Right atrium auricular region (tissue), 2 donors: ENCODE measurements around the gene ATP13A2. TPM values are rescaled to one million over a fixed set of nuclear protein-coding genes. Genes with fewer than 3 reads are reported as not detected.
A peak's percentile ranks its signal among the peaks of the same experiment; 100 is the strongest.

ENCODE experiments used
- DNase-seq: peaks from one replicate; pipeline ENCODE4 v3.0.0-alpha.2; 2019; ENCODE audit warnings: low spot score
- H3K27ac ChIP-seq, 2 donors: fragments of 200-600 bp; sonication (generic); 1 replicate in 1 of 2; 2 replicates in 1 of 2; pipeline ENCODE4 v1.5.1; 2016 to 2019
- H3K27me3 ChIP-seq, 2 donors: fragments of 200-600 bp; sonication (generic); one replicate each; pipeline versions ENCODE4 v1.5.1 to v1.6.0; 2017 to 2019
- H3K36me3 ChIP-seq: fragments of 200-600 bp; sonication (generic); one replicate; pipeline ENCODE4 v1.5.1; 2016
- H3K4me1 ChIP-seq, 2 donors: fragments of 200-600 bp; sonication (generic); one replicate each; pipeline versions ENCODE4 v1.5.1 to v1.6.0; 2017 to 2019
- H3K4me3 ChIP-seq, 2 donors: fragments of 200-600 bp; sonication (generic); 1 replicate in 1 of 2; 2 replicates in 1 of 2; pipeline ENCODE4 v1.5.1; 2017 to 2019; ENCODE audit warnings: mild to moderate bottlenecking in 1 of 2, moderate library complexity in 1 of 2
- H3K9me3 ChIP-seq, 2 donors: fragments of 200-600 bp; sonication (generic); one replicate each; pipeline ENCODE4 v1.5.1; 2019
- CTCF ChIP-seq, 2 donors: fragments of 200-600 bp; sonication (generic); IDR thresholded peaks; one replicate each; pipeline ENCODE4 v1.5.1; 2019; ENCODE audit warnings: antibody characterized with exemption in 2 of 2
- total RNA-seq, 2 donors: library from RNA; depleted of rRNA; stranded (reverse); fragments of >200 nt; gene quantifications; one replicate each; pipeline ENCODE4 v1.1.0, GENCODE V29; 2016

Gene ATP13A2
- total RNA-seq, 2 donors from 2014 or later = 13.6 to 24.2 TPM

DNA sequence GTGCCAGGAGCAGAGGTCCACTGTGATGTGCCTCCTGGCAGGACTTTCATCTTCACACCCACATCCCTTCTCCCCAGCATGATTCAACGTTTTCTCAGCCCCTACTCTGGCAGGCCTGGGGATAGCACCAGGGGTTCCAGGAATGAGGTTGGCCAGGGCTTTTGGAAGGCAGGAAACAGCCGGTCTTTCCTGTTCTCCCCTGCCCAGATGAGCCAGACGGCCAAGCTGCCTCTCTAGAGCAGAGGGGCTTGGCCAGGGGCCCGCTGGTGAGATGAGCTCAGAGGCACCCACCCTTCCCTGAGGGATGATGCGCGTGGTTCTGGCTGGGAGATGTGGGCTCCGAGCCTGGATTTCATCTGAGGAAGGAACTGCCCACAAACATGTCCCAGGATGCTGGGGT is 27.0 kb downstream of the ATP13A2 start:
- peak; percentile 83 for DNase-seq
- H3K4me1 ChIP-seq = peaks cover 0 to 20% of the 10 kb centered on the region in 2 donors
- no peak for TF ChIP-seq CTCF (IDR thresholded peaks at IDR 0.05)
- H3K4me3 ChIP-seq = no peak overlapping the region
- no peaks in the 10 kb centered on the region for H3K9me3 ChIP-seq
- H3K27ac ChIP-seq = peak overlapping the region; percentile 7 to 29
- peaks cover 26% of the 10 kb centered on the region for H3K36me3 ChIP-seq
- H3K27me3 ChIP-seq = no peaks in the 10 kb centered on the region

DNA sequence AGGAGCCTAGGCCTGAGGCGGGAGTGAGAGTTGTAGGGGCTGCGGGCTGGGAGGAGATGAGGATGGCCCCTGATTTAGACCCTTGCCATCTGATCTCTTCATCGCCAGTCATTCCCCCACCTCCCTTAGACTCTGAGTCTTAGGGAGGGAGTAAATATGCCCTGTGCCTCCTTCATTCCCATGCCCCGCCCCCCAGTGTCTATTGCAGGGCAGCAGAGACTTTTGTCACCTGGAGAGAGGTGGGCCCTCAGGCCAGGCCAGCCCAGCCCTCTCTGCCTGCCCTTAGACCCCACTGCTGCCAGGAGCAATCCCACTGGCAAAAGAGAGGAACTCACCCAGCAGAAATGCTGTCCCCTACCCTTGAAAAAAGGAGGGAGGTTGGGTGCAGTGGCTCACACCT is 28.1 kb downstream of the ATP13A2 start:
- Histone ChIP-seq H3K27me3 (no peaks in the 10 kb centered on the region), H3K27ac (no peak overlapping the region), H3K9me3 (no peaks in the 10 kb centered on the region), H3K4me3 (no peak overlapping the region), H3K36me3 (peaks cover 20% of the 10 kb centered on the region), H3K4me1 (peaks cover 0 to 30% of the 10 kb centered on the region in 2 donors)
- DNase-seq = no peak
- TF ChIP-seq CTCF (IDR thresholded peaks at IDR 0.05) = no peak

DNA sequence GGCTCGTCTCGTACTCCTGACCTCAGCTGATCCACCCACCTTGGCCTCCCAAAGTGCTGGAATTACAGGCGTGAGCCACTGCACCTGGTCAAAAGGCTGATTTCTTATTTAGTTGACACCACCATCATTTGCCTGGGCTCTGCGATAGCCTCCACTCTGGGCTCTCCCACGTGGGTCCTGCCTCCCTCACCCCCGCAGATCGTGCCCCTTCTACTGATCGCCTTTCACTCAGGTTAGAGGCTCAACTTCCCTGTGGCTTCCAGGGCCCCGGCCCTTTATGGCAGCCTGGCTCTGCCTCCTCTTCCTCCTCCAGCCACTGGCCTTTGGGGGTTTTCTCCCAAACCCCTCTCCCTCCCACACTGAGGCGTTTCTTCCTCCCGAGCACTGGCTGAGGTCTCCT is 28.8 kb downstream of the ATP13A2 start:
- Histone ChIP-seq H3K27ac (no peak overlapping the region), H3K27me3 (no peaks in the 10 kb centered on the region), H3K9me3 (no peaks in the 10 kb centered on the region), H3K36me3 (peaks cover 15% of the 10 kb centered on the region), H3K4me3 (no peak overlapping the region), H3K4me1 (peaks cover 0 to 34% of the 10 kb centered on the region in 2 donors)
- no peak for TF ChIP-seq CTCF (IDR thresholded peaks at IDR 0.05)
- DNase-seq = no peak

DNA sequence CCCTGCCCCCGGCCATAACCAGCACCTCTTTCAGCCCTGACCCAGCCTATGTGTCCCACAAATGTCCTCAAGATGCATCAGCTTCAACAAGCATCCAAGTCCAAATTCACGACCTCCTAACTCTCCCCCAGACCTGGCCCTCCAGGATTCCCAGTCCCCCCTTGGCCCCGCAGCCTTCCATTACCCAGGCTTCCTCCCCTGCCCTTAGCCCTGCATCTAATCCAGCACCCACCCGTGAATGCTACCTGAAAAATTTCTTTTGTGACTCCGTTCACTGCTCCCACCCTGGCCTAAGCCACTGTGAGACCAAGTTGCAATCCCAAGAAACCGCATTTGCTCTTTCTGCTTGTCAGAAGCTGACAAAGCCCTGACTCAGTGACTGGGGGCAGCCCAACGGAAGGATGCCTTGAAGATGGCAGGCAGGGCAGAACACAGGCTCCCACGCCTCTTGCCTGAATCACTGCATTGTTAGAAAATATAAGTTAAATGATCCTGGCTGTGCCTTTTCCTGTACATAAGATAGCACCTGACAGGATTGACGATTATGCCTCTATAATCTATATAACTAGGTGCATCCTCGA is 30.4 kb downstream of the ATP13A2 start:
- no peak for TF ChIP-seq CTCF (IDR thresholded peaks at IDR 0.05)
- no peak for DNase-seq

GRCh38 chr1:16980473-16981268 is 31.1 kb downstream of the ATP13A2 start, which contains the start of gene MFAP2:
Gene MFAP2, minus strand, starts transcription at chr1:16980620. Its CDS starts 2,347 bp downstream, at chr1:16978273.
- peaks cover 0 to 34% of the 10 kb centered on the region in 2 donors for H3K4me1 ChIP-seq
- DNase-seq = no peak
- no peaks in the 10 kb centered on the region for H3K9me3 ChIP-seq
- peak within 1 kb of the TSS; percentile 60 to 67 for H3K27ac ChIP-seq
- no peak for TF ChIP-seq CTCF (IDR thresholded peaks at IDR 0.05)
- peak within 1 kb of the TSS; percentile 48 to 49 for H3K4me3 ChIP-seq
- H3K27me3 ChIP-seq = no peaks in the 10 kb centered on the region
- H3K36me3 ChIP-seq = peaks cover under 1% of the 10 kb centered on the region

More for the DNA sequence above, 30.4 kb downstream of the ATP13A2 start:
- Histone ChIP-seq H3K4me3 (no peak overlapping the region), H3K9me3 (no peaks in the 10 kb centered on the region), H3K36me3 (peaks cover 5% of the 10 kb centered on the region), H3K4me1 (peaks cover 0 to 34% of the 10 kb centered on the region in 2 donors), H3K27me3 (no peaks in the 10 kb centered on the region), H3K27ac (no peak overlapping the region)
